Epithelial cell of proximal tubule (primary cell): ENCODE results near the gene UGP2. TPM values are rescaled to one million over a fixed set of nuclear protein-coding genes. Genes with fewer than 3 reads are reported as not detected.
"Not testable (repeated sequence)": the region's sequence is repeated elsewhere in the genome, so short reads cannot be mapped to it uniquely, and the experiment has no call there.

Experiments used
- DNase-seq: peaks from one replicate; pipeline ENCODE4 v3.0.0-alpha.2; 2011; ENCODE audit warnings: low read depth
- H3K4me3 ChIP-seq: 2 replicates; pipeline ENCODE4 v1.5.1; 2011; ENCODE audit warnings: low read depth, mild to moderate bottlenecking, low read length
- CTCF ChIP-seq: conservative IDR thresholded peaks from 2 replicates; pipeline ENCODE4 v1.5.1; 2012; ENCODE audit warnings: low read depth, mild to moderate bottlenecking, low read length
- total RNA-seq: library from RNA; depleted of rRNA; stranded (reverse); fragments of >200 nt; gene quantifications from 2 replicates; pipeline ENCODE4 v1.2.3, GENCODE V29; 2015

The UGP2 gene
- total RNA-seq, 1 donor from 2014 or later: 107 TPM

DNA sequence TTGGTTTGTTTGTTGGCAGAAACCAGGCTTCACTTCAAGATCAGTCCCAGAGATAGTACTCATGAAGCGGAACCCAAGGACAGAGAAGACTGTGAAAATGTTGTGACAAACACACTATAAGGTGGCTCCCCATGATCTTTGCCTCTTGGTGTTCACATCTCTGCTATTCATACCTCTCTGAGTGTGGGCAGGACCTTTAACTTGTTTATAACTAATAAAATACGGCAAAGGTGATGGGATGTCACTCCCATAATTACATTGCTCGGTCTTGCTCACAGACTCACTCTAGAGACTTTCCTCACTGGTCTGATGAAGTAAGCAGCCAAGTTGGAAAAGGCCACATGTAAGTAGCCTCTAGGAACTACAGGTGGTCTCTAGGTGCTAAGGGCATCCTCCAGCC, 30.6 kb upstream of the UGP2 start:
- TF ChIP-seq CTCF: no peak
- no peak overlapping the region for H3K4me3 ChIP-seq
- DNase-seq: no peak

- H3K4me3 ChIP-seq, DNase-seq: not testable (repeated sequence)
These were observed 29.8 kb upstream of the UGP2 start for GRCh38 chr2:63811870-63812269.

DNA sequence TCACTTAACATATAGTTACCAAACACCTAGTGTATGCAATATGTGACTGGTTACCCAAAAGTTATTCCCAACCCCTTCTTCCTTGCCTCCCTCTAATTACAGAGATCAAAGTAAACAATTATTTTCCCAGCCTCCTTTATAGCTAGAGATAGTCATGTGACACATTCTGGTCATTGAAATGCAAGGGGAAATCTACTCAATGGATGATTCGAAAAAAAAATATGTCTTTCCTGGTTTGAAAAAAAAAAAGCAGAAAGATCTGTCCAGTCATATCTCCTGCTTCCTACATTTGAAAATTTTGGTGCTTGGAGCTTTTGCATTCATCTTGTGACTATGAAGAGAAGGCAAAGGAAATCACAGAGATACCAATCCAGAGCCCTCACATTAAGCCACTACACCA, 27.6 kb upstream of the UGP2 start:
- no peak for DNase-seq

GRCh38 chr2:63817382-63817781, 24.3 kb upstream of the UGP2 start:
- H3K4me3 ChIP-seq: no peak overlapping the region
- TF ChIP-seq CTCF: no peak
- no peak for DNase-seq

More for the DNA sequence above, 27.6 kb upstream of the UGP2 start:
- TF ChIP-seq CTCF: no peak
- no peak overlapping the region for H3K4me3 ChIP-seq

GRCh38 chr2:63818271-63818670, 23.4 kb upstream of the UGP2 start:
- DNase-seq: no peak
- no peak overlapping the region for H3K4me3 ChIP-seq
- TF ChIP-seq CTCF: no peak

- no peak overlapping the region for H3K4me3 ChIP-seq
- no peak for DNase-seq
- no peak for TF ChIP-seq CTCF
These were observed 22.4 kb upstream of the UGP2 start for GRCh38 chr2:63819256-63819655.

GRCh38 chr2:63819765-63820717, 21.7 kb upstream of the UGP2 start:
- no peak for DNase-seq
- no peak overlapping the region for H3K4me3 ChIP-seq
- TF ChIP-seq CTCF: no peak
